ENCODE data around the gene SVEP1.

GRCh38 chr9:110499608-110500007, 79.9 kb downstream of the SVEP1 start:
- TF ChIP-seq CTCF (IDR thresholded peaks at IDR 0.05): no peak
- no peak for TF ChIP-seq POLR2A (IDR thresholded peaks at IDR 0.05)
- TF ChIP-seq EP300 (IDR thresholded peaks at IDR 0.05): no peak
- no peak for TF ChIP-seq POLR2AphosphoS5 (IDR thresholded peaks at IDR 0.05)
